HCT116 (cell line): ENCODE measurements around the gene ATF7. TPM values are rescaled to one million over a fixed set of nuclear protein-coding genes. Genes with fewer than 3 reads are reported as not detected.

ENCODE experiments used
- ATAC-seq: fragments of 200-7000 bp; cut with Tn5 transposase; 2 replicates; pipeline ENCODE4 v1.9.1; 2020; ENCODE audit warnings: mild to moderate bottlenecking, moderate library complexity
- BruUV-seq: library from RNA; stranded (reverse); fragments of 400-500 nt; replicated peaks from 2 replicates; lab custom pipeline; 2021; lab: Mats Ljungman, UMichigan
- CTCF ChIA-PET: fragments of 300-600 bp; sonication (Branson Sonifier 250); formaldehyde crosslinking; loops from one replicate; lab custom pipeline; 2021; ENCODE audit warnings: antibody characterized with exemption; lab: Charles Lee
- POLR2A ChIA-PET: fragments of 300-600, 350-600 bp; sonication (Branson Sonifier 250); formaldehyde crosslinking; loops from one replicate; lab custom pipeline; 2021; ENCODE audit warnings: antibody characterized with exemption; lab: Charles Lee
- RAD21 ChIA-PET, 2 experiments: fragments of 300-600 bp; sonication (Branson Sonifier 250); formaldehyde crosslinking; loops; one replicate each; lab custom pipeline; 2023; ENCODE audit warnings: low total read pairs in 2 of 2; ENCODE audit not compliant: uncharacterized antibody in 2 of 2, unreplicated experiment in 2 of 2, low non-redundant PET in 1 of 2; lab: Charles Lee
- DNase-seq: peaks from one replicate; pipeline ENCODE4 v3.0.0-alpha.2; 2010; ENCODE audit warnings: low read depth, low spot score
- H2AFZ ChIP-seq: fragments of 200-600 bp; shearing (Covaris generic), sonication (generic); 2 replicates; pipeline ENCODE4 v1.6.1; 2017; ENCODE audit warnings: low read depth, mixed run types, mixed read lengths, antibody characterized with exemption, low read length; ENCODE audit not compliant: poor library complexity, severe bottlenecking
- H3K27ac ChIP-seq: 2 replicates; pipeline ENCODE4 v1.5.1; 2012; ENCODE audit warnings: low read depth, low read length
- H3K27me3 ChIP-seq: fragments of 200-600 bp; sonication (generic); 2 replicates; pipeline ENCODE4 v1.6.1; 2016; ENCODE audit warnings: mixed run types, low read length, mixed read lengths; ENCODE audit not compliant: insufficient read depth
- H3K36me3 ChIP-seq, 2 experiments: fragments of 200-500 bp in 1 of 2; fragments of 200-600 bp in 1 of 2; sonication (Bioruptor generic) in 1 of 2; sonication (generic) in 1 of 2; 2 replicates each; pipeline versions ENCODE4 v1.5.1 to v1.6.1; 2014 to 2016; ENCODE audit warnings: low read length in 2 of 2, inconsistent platforms in 1 of 2, mixed read lengths in 1 of 2, mixed run types in 1 of 2; ENCODE audit not compliant: insufficient read depth in 2 of 2, control insufficient read depth in 1 of 2
- H3K4me1 ChIP-seq, 2 experiments: fragments of 200-600 bp in 1 of 2; sonication (generic) in 1 of 2; 2 replicates each; pipeline versions ENCODE4 v1.5.1 to v1.6.1; 2012 to 2017; ENCODE audit warnings: low read length in 2 of 2, inconsistent platforms in 1 of 2, mild to moderate bottlenecking in 1 of 2, mixed read lengths in 1 of 2, mixed run types in 1 of 2, moderate library complexity in 1 of 2; ENCODE audit not compliant: insufficient read depth in 2 of 2, control insufficient read depth in 1 of 2
- H3K4me2 ChIP-seq: fragments of 200-600 bp; sonication (generic); 2 replicates; pipeline ENCODE4 v1.6.1; 2017; ENCODE audit warnings: mixed run types, low read length, mixed read lengths
- H3K4me3 ChIP-seq, 2 experiments: fragments of 200-600 bp in 1 of 2; sonication (generic) in 1 of 2; replicated peaks in 1 of 2; 2 replicates each; pipeline ENCODE4 v1.5.1; 2011 to 2016; ENCODE audit warnings: low read length in 2 of 2, control low read depth in 1 of 2, low read depth in 1 of 2, mild to moderate bottlenecking in 1 of 2, mixed read lengths in 1 of 2, mixed run types in 1 of 2
- H3K79me2 ChIP-seq: fragments of 200-600 bp; sonication (generic); 2 replicates; pipeline ENCODE4 v1.6.1; 2017; ENCODE audit warnings: mild to moderate bottlenecking, mixed run types, low read length, moderate library complexity, mixed read lengths; ENCODE audit not compliant: insufficient read depth
- H3K9ac ChIP-seq: fragments of 200-600 bp; sonication (generic); 2 replicates; pipeline ENCODE4 v1.6.1; 2016; ENCODE audit warnings: low read length, mixed read lengths
- H3K9me2 ChIP-seq: fragments of 200-600 bp; sonication (generic), shearing (Covaris generic); 2 replicates; pipeline ENCODE4 v1.6.1; 2017; ENCODE audit warnings: mixed run types, mild to moderate bottlenecking, moderate library complexity; ENCODE audit not compliant: insufficient read depth
- H3K9me3 ChIP-seq, 2 experiments: fragments of 200-500 bp in 1 of 2; fragments of 200-600 bp in 1 of 2; sonication (Bioruptor generic) in 1 of 2; sonication (generic) in 1 of 2; 2 replicates each; pipeline ENCODE4 v1.6.1; 2014 to 2017; ENCODE audit warnings: low read length in 2 of 2, mixed read lengths in 2 of 2, inconsistent platforms in 1 of 2, low read depth in 1 of 2, mild to moderate bottlenecking in 1 of 2, mixed run types in 1 of 2, moderate library complexity in 1 of 2; ENCODE audit not compliant: control insufficient read depth in 1 of 2, insufficient read depth in 1 of 2
- H4K20me1 ChIP-seq: fragments of 200-600 bp; sonication (generic), shearing (Covaris generic); 2 replicates; pipeline ENCODE4 v1.6.1; 2017; ENCODE audit warnings: mixed run types, mild to moderate bottlenecking, moderate library complexity; ENCODE audit not compliant: insufficient read depth
- ATF3 ChIP-seq: IDR thresholded peaks from 2 replicates; pipeline ENCODE4 v1.6.1; 2012
- CEBPB ChIP-seq: IDR thresholded peaks from 2 replicates; pipeline ENCODE4 v1.6.1; 2012; ENCODE audit warnings: low read depth
- CTCF ChIP-seq, 3 experiments: fragments of 200-600 bp in 1 of 3; sonication (generic) in 1 of 3; IDR thresholded peaks in 2 of 3; conservative IDR thresholded peaks in 1 of 3; 2 replicates each; pipeline ENCODE4 v1.5.1; 2012 to 2017; ENCODE audit warnings: low read depth in 2 of 3, low read length in 2 of 3, antibody characterized with exemption in 1 of 3, borderline replicate concordance in 1 of 3, control low read depth in 1 of 3, mild to moderate bottlenecking in 1 of 3, mixed read lengths in 1 of 3, mixed run types in 1 of 3, moderate library complexity in 1 of 3; ENCODE audit not compliant: insufficient read depth in 1 of 3
- EGR1 ChIP-seq: IDR thresholded peaks from 2 replicates; pipeline ENCODE4 v1.6.1; 2012; ENCODE audit warnings: low read depth
- ELF1 ChIP-seq: IDR thresholded peaks from 2 replicates; pipeline ENCODE4 v1.6.1; 2012; ENCODE audit warnings: low read depth, borderline replicate concordance
- EZH2phosphoT487 ChIP-seq: fragments of 200-600 bp; IDR thresholded peaks from 2 replicates; pipeline ENCODE4 v1.6.1; 2018; ENCODE audit warnings: antibody characterized with exemption, borderline replicate concordance
- FOSL1 ChIP-seq: IDR thresholded peaks from 2 replicates; pipeline ENCODE4 v1.6.1; 2012; ENCODE audit warnings: low read depth
- JUND ChIP-seq: IDR thresholded peaks from 2 replicates; pipeline ENCODE4 v1.6.1; 2012
- MAX ChIP-seq: IDR thresholded peaks from 2 replicates; pipeline ENCODE4 v1.6.1; 2012
- POLR2A ChIP-seq: IDR thresholded peaks from 2 replicates; pipeline ENCODE4 v1.7.0; 2011; ENCODE audit warnings: borderline replicate concordance; ENCODE audit not compliant: insufficient read depth, insufficient read length; ENCODE audit errors: extremely low read depth
- POLR2AphosphoS5 ChIP-seq: IDR thresholded peaks from 2 replicates; pipeline ENCODE4 v1.6.1; 2011; ENCODE audit warnings: mild to moderate bottlenecking, low read depth, low read length, moderate library complexity
- RAD21 ChIP-seq: IDR thresholded peaks from 2 replicates; pipeline ENCODE4 v1.6.1; 2012; ENCODE audit warnings: low read depth, mild to moderate bottlenecking
- SP1 ChIP-seq: IDR thresholded peaks from 2 replicates; pipeline ENCODE4 v1.6.1; 2012; ENCODE audit warnings: low read depth
- SRF ChIP-seq: IDR thresholded peaks from 2 replicates; pipeline ENCODE4 v1.6.1; 2012; ENCODE audit warnings: low read depth
- TCF7L2 ChIP-seq: IDR thresholded peaks from 2 replicates; pipeline ENCODE4 v1.7.0; 2011; ENCODE audit warnings: borderline replicate concordance, inconsistent platforms; ENCODE audit not compliant: insufficient read depth, insufficient read length; ENCODE audit errors: extremely low read depth
- YY1 ChIP-seq: IDR thresholded peaks from 2 replicates; pipeline ENCODE4 v1.6.1; 2011; ENCODE audit warnings: low read length, low read depth, moderate library complexity, mild to moderate bottlenecking; ENCODE audit not compliant: insufficient replicate concordance; ENCODE audit errors: extremely low read depth
- ZFX ChIP-seq: fragments of 450-650 bp; IDR thresholded peaks from 2 replicates; pipeline ENCODE4 v1.6.1; 2017
- intact Hi-C: fragments of 100-400 bp; cut with micrococcal nuclease; formaldehyde crosslinking; loops from 2 replicates; pipeline ENCODE4 v1.10.0; 2022
- total RNA-seq: library from RNA; stranded (reverse); gene quantifications from one replicate; pipeline ENCODE4 v1.2.1, GENCODE V29; 2021; ENCODE audit not compliant: unreplicated experiment

The ATF7 gene
- total RNA-seq, 1 experiment from 2014 or later = 24.0 TPM

- H3K9me3 ChIP-seq = no peaks in the 10 kb centered on the region
- TF ChIP-seq SP1 (no peak), SRF (no peak), FOSL1 (no peak), CEBPB (no peak), EZH2phosphoT487 (no peak), ATF3 (no peak), RAD21 (no peak), MAX (no peak), POLR2AphosphoS5 (peak; percentile 10), ZFX (no peak), YY1 (no peak), EGR1 (no peak), ELF1 (no peak), TCF7L2 (peak; percentile 6), POLR2A (no peak), CTCF (IDR thresholded peaks at IDR 0.05 in 2 of 3, conservative IDR thresholded peaks at IDR 0.05 in 1 of 3; ENCODE audit: borderline replicate concordance in 1 of 3, insufficient read depth in 1 of 3, low read depth in 2 of 3, low read length in 2 of 3) (no peak), JUND (no peak)
- H2AFZ ChIP-seq = no peak within 1 kb of the TSS
- peak within 1 kb of the TSS; percentile 90 for H3K27ac ChIP-seq
- H3K36me3 ChIP-seq = no peaks in the 10 kb centered on the region; a peak in 2 of 4 replicates
- intact Hi-C loops = loop anchor here (2.0 kb wide), 1 partner anchor 179 kb away; the partner anchor contains the start of gene AAAS
- CTCF ChIA-PET = interaction anchor here (0.5 to 2.5 kb wide), 8 partner anchors 9 to 1431 kb away, joined by 3 to 29 read pairs (median 4); partner anchors contain the start of genes AAAS and ATP5MC2
- peaks cover 13 to 43% of the 10 kb centered on the region in 2 experiments for H3K4me1 ChIP-seq
- no peaks in the 10 kb centered on the region for H4K20me1 ChIP-seq
- POLR2A ChIA-PET = interaction anchor here (1.0 kb wide), 1 partner anchor 204 kb away, joined by 3 read pairs; the partner anchor contains the start of gene PFDN5
- H3K9me2 ChIP-seq = no peaks in the 10 kb centered on the region
- peak within 1 kb of the TSS; percentile 89 for H3K4me2 ChIP-seq
- RAD21 ChIA-PET = interaction anchor here in 1 of 2 experiments (0.7 kb wide), 1 partner anchor 320 kb away, joined by 3 read pairs; no protein-coding TSS in a partner anchor
- H3K4me3 ChIP-seq = peak within 1 kb of the TSS; percentile 75 to 87
- BruUV-seq = no TSS peak
- peak within 1 kb of the TSS; percentile 88 for H3K9ac ChIP-seq
- ATAC-seq = peak; percentile 34
- H3K27me3 ChIP-seq = no peaks in the 10 kb centered on the region
- H3K79me2 ChIP-seq = peaks cover 16% of the 10 kb centered on the region
- DNase-seq = no peak
Observed at GRCh38 chr12:53499266-53500141, 126.7 kb downstream of the ATF7 start, which contains the start of gene MAP3K12. MAP3K12 (minus strand) TSS chr12:53499458; CDS start chr12:53487391, 12,067 bp downstream.
